Endothelial cell of umbilical vein (primary cell): Measurements from ENCODE around the gene NR6A1. TPM values are rescaled to one million over a fixed set of nuclear protein-coding genes. Genes with fewer than 3 reads are reported as not detected.

Experiments
- BruUV-seq: library from RNA; stranded (reverse); fragments of 400-500 nt; replicated peaks from 2 replicates; lab custom pipeline; 2021; lab: Mats Ljungman, UMichigan
- CTCF ChIA-PET: fragments of 300-600, 350-600 bp; sonication (Branson Sonifier 250); formaldehyde crosslinking; loops from one replicate; lab custom pipeline; 2021; ENCODE audit warnings: antibody characterized with exemption, inconsistent platforms; lab: Charles Lee
- POLR2A ChIA-PET: fragments of 300-600, 350-600 bp; sonication (Branson Sonifier 250); formaldehyde crosslinking; loops from one replicate; lab custom pipeline; 2021; ENCODE audit warnings: antibody characterized with exemption, inconsistent platforms; lab: Charles Lee
- DNase-seq: peaks from one replicate; pipeline ENCODE4 v3.0.0-alpha.2; 2011; ENCODE audit warnings: low read depth, low spot score
- FAIRE-seq: peaks from 2 replicates; lab custom pipeline; 2011; peaks lifted over from hg19 to GRCh38; lab: Jason Lieb, UNC
- H2AFZ ChIP-seq: 2 replicates; pipeline ENCODE4 v1.6.0; 2012; ENCODE audit warnings: low read depth, low read length, control low read depth, inconsistent platforms
- H3K27ac ChIP-seq: 2 replicates; pipeline ENCODE4 v1.5.1; 2011; ENCODE audit warnings: low read depth, mild to moderate bottlenecking, control low read depth, low read length, moderate library complexity; ENCODE audit not compliant: insufficient read depth
- H3K27me3 ChIP-seq, 2 experiments: 2 replicates each; pipeline versions ENCODE4 v1.6.0 to v1.6.1; 2011; ENCODE audit warnings: low read length in 2 of 2, mixed read lengths in 1 of 2; ENCODE audit not compliant: control insufficient read depth in 2 of 2, insufficient read depth in 2 of 2
- H3K36me3 ChIP-seq, 2 experiments: 2 replicates in 1 of 2; 3 replicates in 1 of 2; pipeline ENCODE4 v1.5.1; 2011; ENCODE audit warnings: low read length in 2 of 2, mild to moderate bottlenecking in 1 of 2, moderate library complexity in 1 of 2; ENCODE audit not compliant: control insufficient read depth in 2 of 2, insufficient read depth in 2 of 2; ENCODE audit errors: extremely low read depth in 1 of 2
- H3K4me1 ChIP-seq: 3 replicates; pipeline ENCODE4 v1.5.1; 2011; ENCODE audit warnings: mild to moderate bottlenecking, low read length; ENCODE audit not compliant: control insufficient read depth, insufficient read depth; ENCODE audit errors: extremely low read depth
- H3K4me2 ChIP-seq: 2 replicates; pipeline ENCODE4 v1.6.1; 2011; ENCODE audit warnings: low read length, control low read depth, mixed read lengths; ENCODE audit not compliant: insufficient read depth
- H3K4me3 ChIP-seq, 3 experiments: fragments of 200-600 bp in 1 of 3; sonication (generic), shearing (Covaris generic) in 1 of 3; replicated peaks in 1 of 3; 2 replicates each; pipeline ENCODE4 v1.5.1; 2011 to 2016; ENCODE audit warnings: control low read depth in 3 of 3, low read length in 3 of 3, mild to moderate bottlenecking in 2 of 3, inconsistent platforms in 1 of 3, low read depth in 1 of 3, moderate library complexity in 1 of 3; ENCODE audit not compliant: insufficient read depth in 1 of 3
- H3K79me2 ChIP-seq: 2 replicates; pipeline ENCODE4 v1.6.0; 2012; ENCODE audit warnings: low read length, inconsistent platforms; ENCODE audit not compliant: control insufficient read depth, insufficient read depth
- H3K9ac ChIP-seq: replicated peaks from 2 replicates; pipeline ENCODE3; 2011; ENCODE audit warnings: low read length, control low read depth; ENCODE audit not compliant: insufficient read depth; ENCODE audit errors: extremely low read depth
- H3K9me1 ChIP-seq: replicated peaks from 3 replicates; pipeline ENCODE4 v1.6.0; 2011; ENCODE audit warnings: mild to moderate bottlenecking, low read length; ENCODE audit not compliant: control insufficient read depth, insufficient read depth; ENCODE audit errors: extremely low read depth
- H3K9me3 ChIP-seq: replicated peaks from 2 replicates; pipeline ENCODE4 v1.5.1; 2012; ENCODE audit warnings: low read length, inconsistent platforms; ENCODE audit not compliant: control insufficient read depth, insufficient read depth
- H4K20me1 ChIP-seq: replicated peaks from 2 replicates; pipeline ENCODE3; 2011; ENCODE audit warnings: mild to moderate bottlenecking, low read length; ENCODE audit not compliant: control insufficient read depth, insufficient read depth; ENCODE audit errors: extremely low read depth
- EZH2 ChIP-seq: IDR thresholded peaks from 2 replicates; pipeline ENCODE4 v1.6.1; 2012; ENCODE audit warnings: borderline replicate concordance, low read depth, mild to moderate bottlenecking, moderate library complexity, low read length, inconsistent platforms; ENCODE audit not compliant: severe bottlenecking
- GATA2 ChIP-seq: IDR thresholded peaks from 2 replicates; pipeline ENCODE4 v1.7.0; 2011; ENCODE audit warnings: low read depth, mild to moderate bottlenecking, moderate library complexity, mixed read lengths, low read length; ENCODE audit not compliant: insufficient read length, insufficient read depth
- dilution Hi-C: fragments of 300-500 bp; cut with MboI; formaldehyde crosslinking; loops from one replicate; pipeline ENCODE4 v1.15.0; 2019; ENCODE audit warnings: low sequenced_read_pairs; ENCODE audit not compliant: extremely low pct_ligation_motif_present
- intact Hi-C: fragments of 100-400 bp; cut with micrococcal nuclease; formaldehyde crosslinking; loops from one replicate; pipeline ENCODE4 v1.10.0; 2022
- polyA plus RNA-seq, 4 experiments: library from polyadenylated mRNA; depleted of rRNA in 3 of 4; stranded (reverse) in 3 of 4; unstranded in 1 of 4; fragments of >200 nt; gene quantifications; 2 replicates each; pipeline versions ENCODE4 v1.2.1 to v1.2.3, GENCODE V29; 2011 to 2012; ENCODE audit warnings: missing spikeins in 1 of 4
- total RNA-seq: library from RNA; stranded (reverse); gene quantifications from 2 replicates; pipeline ENCODE4 v1.2.3, GENCODE V29; 2021
- TF ChIP-seq, protein P1 (sequence below): IDR thresholded peaks from 2 replicates; pipeline ENCODE4 v1.6.1; 2011; ENCODE audit not compliant: insufficient read depth, insufficient read length
- TF ChIP-seq, protein P2 (sequence below), 2 donors: IDR thresholded peaks; 1 replicate in 1 of 2; 2 replicates in 1 of 2; pipeline ENCODE4 v1.5.1; 2011; ENCODE audit warnings: low read length in 2 of 2, mild to moderate bottlenecking in 2 of 2, moderate library complexity in 2 of 2, control low read depth in 1 of 2, inconsistent platforms in 1 of 2, low read depth in 1 of 2; ENCODE audit not compliant: insufficient read depth in 1 of 2; ENCODE audit errors: extremely low read depth in 1 of 2

NR6A1 gene
- total and polyA plus RNA-seq, 2 donors (not counting 3 experiments of a cell fraction or from before 2014, with no cell fraction given) = 0.17 to 1.2 TPM

DNA sequence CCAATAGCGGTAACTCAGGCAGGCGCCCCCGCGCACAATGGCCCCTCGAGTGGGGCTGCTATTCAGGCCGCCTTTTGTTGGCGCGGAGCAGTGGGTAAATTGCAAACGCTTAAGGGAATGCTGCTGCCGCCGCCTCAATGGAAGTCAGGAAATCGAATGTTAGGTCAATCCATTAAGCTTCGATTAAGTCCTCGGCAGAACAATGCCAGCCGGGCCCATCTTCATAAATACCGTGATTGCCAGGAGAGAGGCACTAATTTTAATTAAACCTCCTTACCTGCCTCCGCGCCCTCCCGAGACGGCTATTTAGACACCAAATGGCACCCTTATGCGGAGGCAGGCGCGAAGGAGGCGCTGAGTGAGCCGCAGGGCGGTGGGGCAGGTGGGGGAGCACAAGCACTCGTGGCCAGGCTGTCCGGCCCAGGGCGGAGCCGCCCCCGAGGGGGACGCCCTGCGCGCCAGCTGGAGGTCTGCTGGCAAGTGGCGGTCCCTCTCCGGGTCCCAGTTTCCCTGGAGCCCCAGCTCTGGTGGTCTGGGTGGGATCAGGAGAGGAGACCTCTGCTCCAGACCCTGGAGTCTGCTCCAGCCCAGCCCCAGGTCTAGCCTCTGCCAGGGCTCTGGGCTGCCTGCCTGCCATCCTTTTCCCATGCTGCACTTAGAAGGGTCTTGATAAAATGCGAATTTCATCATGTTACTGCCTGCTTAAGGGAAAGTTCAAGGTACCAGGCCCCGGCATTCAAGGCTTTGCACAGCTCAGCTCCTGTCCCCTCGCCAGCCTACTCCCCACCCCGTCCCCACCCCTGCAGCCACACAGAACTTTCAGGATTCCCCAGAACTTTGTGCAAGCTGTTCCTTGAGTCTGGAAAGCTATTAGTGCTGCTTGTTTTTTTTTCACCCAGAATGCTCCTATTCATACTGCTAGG lies 283.6 kb downstream of the NR6A1 start:
- CTCF ChIA-PET = interaction anchor here (1.0 to 2.4 kb wide), 4 partner anchors 9 to 50 kb away, joined by 3 to 9 read pairs (median 6); no protein-coding TSS in a partner anchor
- no peaks in the 10 kb centered on the region for H3K4me1 ChIP-seq

DNA sequence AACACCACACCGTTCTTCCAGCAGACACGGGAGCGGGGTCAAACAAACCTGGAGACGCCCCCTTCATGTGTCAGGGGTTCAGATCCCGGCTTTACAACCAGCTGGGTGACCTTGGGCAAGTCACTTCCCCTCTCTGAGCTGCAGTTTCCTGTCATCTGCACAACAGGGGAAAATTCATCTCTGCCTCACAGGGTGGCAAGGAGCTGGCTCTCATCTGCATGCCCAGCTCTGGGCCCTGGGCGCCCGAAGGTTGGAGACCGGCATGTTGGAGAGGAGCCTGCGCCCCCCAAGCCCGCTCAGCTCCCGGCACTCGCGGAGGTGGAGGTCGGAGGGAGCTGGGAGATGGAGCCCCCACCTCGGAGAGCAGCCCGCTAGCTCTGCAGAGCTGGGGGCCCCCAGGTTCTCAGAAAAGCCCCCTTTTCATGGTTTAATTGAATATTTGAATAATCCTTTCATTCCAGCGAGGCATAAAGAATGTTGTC lies 284.3 kb downstream of the NR6A1 start:
- no peak for FAIRE-seq
- no peak overlapping the region for H3K4me2 ChIP-seq
- H3K9me1 ChIP-seq = no peaks in the 10 kb centered on the region
- H3K36me3 ChIP-seq = no peaks in the 10 kb centered on the region
- intact Hi-C loops (no loop called here), dilution Hi-C loops (no loop called here)
- no peaks in the 10 kb centered on the region for H3K79me2 ChIP-seq
- no peak for DNase-seq
- no peak overlapping the region for H2AFZ ChIP-seq
- no peak overlapping the region for H3K27ac ChIP-seq
- H3K27me3 ChIP-seq = peaks cover 24 to 34% of the 10 kb centered on the region in 2 experiments
- no TSS peak for BruUV-seq
- H4K20me1 ChIP-seq = no peaks in the 10 kb centered on the region
- CTCF ChIA-PET = interaction anchor here (1.0 to 2.0 kb wide), 3 partner anchors 9 to 50 kb away, joined by 3 to 9 read pairs (median 4); no protein-coding TSS in a partner anchor
- POLR2A ChIA-PET = no interaction called here
- no peak overlapping the region for H3K9ac ChIP-seq
- no peaks in the 10 kb centered on the region for H3K4me1 ChIP-seq
- TF ChIP-seq EZH2 = peak; percentile 71
- TF ChIP-seq, protein P1, sequence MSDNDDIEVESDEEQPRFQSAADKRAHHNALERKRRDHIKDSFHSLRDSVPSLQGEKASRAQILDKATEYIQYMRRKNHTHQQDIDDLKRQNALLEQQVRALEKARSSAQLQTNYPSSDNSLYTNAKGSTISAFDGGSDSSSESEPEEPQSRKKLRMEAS = no peak
- TF ChIP-seq, protein P2, sequence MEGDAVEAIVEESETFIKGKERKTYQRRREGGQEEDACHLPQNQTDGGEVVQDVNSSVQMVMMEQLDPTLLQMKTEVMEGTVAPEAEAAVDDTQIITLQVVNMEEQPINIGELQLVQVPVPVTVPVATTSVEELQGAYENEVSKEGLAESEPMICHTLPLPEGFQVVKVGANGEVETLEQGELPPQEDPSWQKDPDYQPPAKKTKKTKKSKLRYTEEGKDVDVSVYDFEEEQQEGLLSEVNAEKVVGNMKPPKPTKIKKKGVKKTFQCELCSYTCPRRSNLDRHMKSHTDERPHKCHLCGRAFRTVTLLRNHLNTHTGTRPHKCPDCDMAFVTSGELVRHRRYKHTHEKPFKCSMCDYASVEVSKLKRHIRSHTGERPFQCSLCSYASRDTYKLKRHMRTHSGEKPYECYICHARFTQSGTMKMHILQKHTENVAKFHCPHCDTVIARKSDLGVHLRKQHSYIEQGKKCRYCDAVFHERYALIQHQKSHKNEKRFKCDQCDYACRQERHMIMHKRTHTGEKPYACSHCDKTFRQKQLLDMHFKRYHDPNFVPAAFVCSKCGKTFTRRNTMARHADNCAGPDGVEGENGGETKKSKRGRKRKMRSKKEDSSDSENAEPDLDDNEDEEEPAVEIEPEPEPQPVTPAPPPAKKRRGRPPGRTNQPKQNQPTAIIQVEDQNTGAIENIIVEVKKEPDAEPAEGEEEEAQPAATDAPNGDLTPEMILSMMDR (IDR thresholded peaks at IDR 0.05; ENCODE audit: extremely low read depth in 1 of 2, insufficient read depth in 1 of 2, low read depth in 1 of 2, low read length in 2 of 2) = no peak
- no peaks in the 10 kb centered on the region for H3K9me3 ChIP-seq
- H3K4me3 ChIP-seq = no peak overlapping the region

More for the DNA sequence above, 283.6 kb downstream of the NR6A1 start:
- dilution Hi-C loops = no loop called here
- H3K9me1 ChIP-seq = no peaks in the 10 kb centered on the region
- FAIRE-seq (no peak), DNase-seq (no peak)
- H3K27ac ChIP-seq = no peak overlapping the region
- TF ChIP-seq EZH2 = peak; percentile 80
- TF ChIP-seq GATA2 = no peak
- no peaks in the 10 kb centered on the region for H3K79me2 ChIP-seq
- H3K36me3 ChIP-seq = no peaks in the 10 kb centered on the region
- no peaks in the 10 kb centered on the region for H4K20me1 ChIP-seq
- POLR2A ChIA-PET = interaction anchor here (0.7 kb wide), 1 partner anchor 1832 kb away, joined by 4 read pairs; no protein-coding TSS in a partner anchor
- H3K4me2 ChIP-seq = no peak overlapping the region
- H3K9me3 ChIP-seq = no peaks in the 10 kb centered on the region
- H3K9ac ChIP-seq = no peak overlapping the region
- peaks cover 24 to 31% of the 10 kb centered on the region in 2 experiments for H3K27me3 ChIP-seq
- no peak overlapping the region for H3K4me3 ChIP-seq
- no peak overlapping the region for H2AFZ ChIP-seq
- intact Hi-C loops = no loop called here
- no TSS peak for BruUV-seq
